ENCODE results near the gene SLC22A17.

- no peak for TF ChIP-seq CTCF (conservative IDR thresholded peaks at IDR 0.05)
- TF ChIP-seq EZH2 (IDR thresholded peaks at IDR 0.05; ENCODE audit: low read depth), result no peak
Observed at GRCh38 chr14:23401291-23401690, 48.6 kb upstream of the SLC22A17 start.
